ENCODE results near the gene RASSF5. TPM values are rescaled to one million over a fixed set of nuclear protein-coding genes. Genes with fewer than 3 reads are reported as not detected.
A peak's percentile ranks its signal among the peaks of the same experiment; 100 is the strongest.

Gene RASSF5
- total and polyA plus RNA-seq, 9 of the 15 experiments (the other 6 are each of a cell fraction or from before 2014, with no cell fraction given): 6.1 to 41.0 (median 25.2) TPM

DNA sequence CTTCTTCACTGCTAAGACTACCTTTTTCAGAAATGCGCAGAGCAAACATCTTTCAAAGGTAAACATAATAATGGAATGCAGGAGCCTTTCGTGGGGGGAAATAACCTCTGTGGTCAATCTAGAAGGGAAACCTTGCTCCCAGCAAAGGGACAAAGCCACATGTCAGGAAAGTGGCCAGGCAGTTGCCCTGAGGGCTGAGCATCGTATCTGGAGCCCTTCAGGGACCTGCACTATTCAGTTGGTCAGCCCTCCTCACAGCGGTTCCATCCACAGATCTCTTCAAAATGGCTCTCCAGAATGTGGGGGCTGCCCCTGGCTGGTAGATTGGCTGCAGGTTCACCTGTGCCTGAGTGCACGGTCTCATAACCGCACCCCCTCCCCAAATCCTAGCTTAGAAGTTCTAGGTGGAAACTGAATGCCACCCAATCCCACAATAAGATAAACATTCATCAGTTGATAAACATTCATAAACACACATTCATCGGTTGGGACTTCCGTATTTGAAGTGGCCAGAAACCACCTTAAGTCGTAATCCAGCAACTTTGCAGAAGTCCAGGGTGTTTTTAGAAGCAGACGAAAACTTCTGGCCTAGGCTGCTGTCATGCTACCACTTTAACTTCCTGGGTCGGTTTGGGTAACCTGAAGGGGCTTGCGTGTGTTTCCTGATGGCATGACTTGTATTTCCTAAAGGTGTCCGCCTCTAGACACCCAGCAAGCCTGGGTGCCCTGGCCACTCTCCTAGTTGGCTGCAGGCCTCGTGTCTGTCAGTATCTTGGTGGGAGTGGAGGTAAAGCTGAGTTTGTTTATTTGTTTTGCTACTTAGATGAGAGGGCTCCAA is 50.5 kb downstream of the RASSF5 start (continued):
- TF ChIP-seq, protein P1, sequence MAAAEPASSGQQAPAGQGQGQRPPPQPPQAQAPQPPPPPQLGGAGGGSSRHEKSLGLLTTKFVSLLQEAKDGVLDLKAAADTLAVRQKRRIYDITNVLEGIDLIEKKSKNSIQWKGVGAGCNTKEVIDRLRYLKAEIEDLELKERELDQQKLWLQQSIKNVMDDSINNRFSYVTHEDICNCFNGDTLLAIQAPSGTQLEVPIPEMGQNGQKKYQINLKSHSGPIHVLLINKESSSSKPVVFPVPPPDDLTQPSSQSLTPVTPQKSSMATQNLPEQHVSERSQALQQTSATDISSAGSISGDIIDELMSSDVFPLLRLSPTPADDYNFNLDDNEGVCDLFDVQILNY (CRISPR knock-in tag; IDR thresholded peaks at IDR 0.05): 0 out of 2 replicates have a peak, but pooled peaks have one; percentile 19
- TF ChIP-seq SPI1 (IDR thresholded peaks at IDR 0.05; ENCODE audit: borderline replicate concordance, low read depth, low read length) (peak; percentile 93), L3MBTL2 (IDR thresholded peaks at IDR 0.05) (peak; percentile 50), MEIS2 (IDR thresholded peaks at IDR 0.05; ENCODE audit: partially characterized antibody) (peak; percentile 37), DPF2 (IDR thresholded peaks at IDR 0.05) (peak; percentile 29; the same call in 1 of the 2 replicates), PML (IDR thresholded peaks at IDR 0.05; ENCODE audit: low read length) (no peak), SMARCE1 (IDR thresholded peaks at IDR 0.05) (0 out of 2 replicates have a peak, but pooled peaks have one; percentile 32), ZNF766 (CRISPR knock-in tag; conservative IDR thresholded peaks at IDR 0.05) (peak; percentile 55; the same call in 1 of the 2 replicates), ZFX (CRISPR knock-in tag; IDR thresholded peaks at IDR 0.05) (peak; percentile 59), GTF2E2 (tag; IDR thresholded peaks at IDR 0.05) (peak; percentile 60; the same call in 1 of the 2 replicates), SMARCB1 (IDR thresholded peaks at IDR 0.05; ENCODE audit: insufficient read length, low read depth) (no peak), FOXK1 (CRISPR knock-in tag; IDR thresholded peaks at IDR 0.05; ENCODE audit: borderline replicate concordance) (peak; percentile 69; the same call in 1 of the 2 replicates), YY1 (IDR thresholded peaks at IDR 0.05; ENCODE audit: borderline replicate concordance in 1 of 3, control insufficient read depth in 1 of 3, extremely low read depth in 1 of 3, insufficient read depth in 3 of 3, insufficient read length in 1 of 3, insufficient replicate concordance in 2 of 3, low read depth in 1 of 3, low read length in 2 of 3) (peak in 1 of 3 experiments; percentile 84), ZFPM2 (CRISPR knock-in tag; IDR thresholded peaks at IDR 0.05) (no peak), ATF7 (IDR thresholded peaks at IDR 0.05) (0 out of 2 replicates have a peak, but pooled peaks have one; percentile 5), RCOR1 (IDR thresholded peaks at IDR 0.05; ENCODE audit: borderline replicate concordance in 1 of 2, low read depth in 2 of 2, low read length in 2 of 2) (no peak), FOXK2 (conservative IDR thresholded peaks at IDR 0.05 in 1 of 2, IDR thresholded peaks at IDR 0.05 in 1 of 2; ENCODE audit: low read depth in 2 of 2) (peak in 1 of 2 experiments; percentile 38; a peak in 2 of 4 replicates), LCOR (CRISPR knock-in tag; IDR thresholded peaks at IDR 0.05) (0 out of 2 replicates have a peak, but pooled peaks have one; percentile 53), MIER1 (IDR thresholded peaks at IDR 0.05; ENCODE audit: low read depth) (0 out of 2 replicates have a peak, but pooled peaks have one; percentile 38), CHD1 (IDR thresholded peaks at IDR 0.05; ENCODE audit: low read length) (peak; percentile 39)
- TF ChIP-seq, protein P2, sequence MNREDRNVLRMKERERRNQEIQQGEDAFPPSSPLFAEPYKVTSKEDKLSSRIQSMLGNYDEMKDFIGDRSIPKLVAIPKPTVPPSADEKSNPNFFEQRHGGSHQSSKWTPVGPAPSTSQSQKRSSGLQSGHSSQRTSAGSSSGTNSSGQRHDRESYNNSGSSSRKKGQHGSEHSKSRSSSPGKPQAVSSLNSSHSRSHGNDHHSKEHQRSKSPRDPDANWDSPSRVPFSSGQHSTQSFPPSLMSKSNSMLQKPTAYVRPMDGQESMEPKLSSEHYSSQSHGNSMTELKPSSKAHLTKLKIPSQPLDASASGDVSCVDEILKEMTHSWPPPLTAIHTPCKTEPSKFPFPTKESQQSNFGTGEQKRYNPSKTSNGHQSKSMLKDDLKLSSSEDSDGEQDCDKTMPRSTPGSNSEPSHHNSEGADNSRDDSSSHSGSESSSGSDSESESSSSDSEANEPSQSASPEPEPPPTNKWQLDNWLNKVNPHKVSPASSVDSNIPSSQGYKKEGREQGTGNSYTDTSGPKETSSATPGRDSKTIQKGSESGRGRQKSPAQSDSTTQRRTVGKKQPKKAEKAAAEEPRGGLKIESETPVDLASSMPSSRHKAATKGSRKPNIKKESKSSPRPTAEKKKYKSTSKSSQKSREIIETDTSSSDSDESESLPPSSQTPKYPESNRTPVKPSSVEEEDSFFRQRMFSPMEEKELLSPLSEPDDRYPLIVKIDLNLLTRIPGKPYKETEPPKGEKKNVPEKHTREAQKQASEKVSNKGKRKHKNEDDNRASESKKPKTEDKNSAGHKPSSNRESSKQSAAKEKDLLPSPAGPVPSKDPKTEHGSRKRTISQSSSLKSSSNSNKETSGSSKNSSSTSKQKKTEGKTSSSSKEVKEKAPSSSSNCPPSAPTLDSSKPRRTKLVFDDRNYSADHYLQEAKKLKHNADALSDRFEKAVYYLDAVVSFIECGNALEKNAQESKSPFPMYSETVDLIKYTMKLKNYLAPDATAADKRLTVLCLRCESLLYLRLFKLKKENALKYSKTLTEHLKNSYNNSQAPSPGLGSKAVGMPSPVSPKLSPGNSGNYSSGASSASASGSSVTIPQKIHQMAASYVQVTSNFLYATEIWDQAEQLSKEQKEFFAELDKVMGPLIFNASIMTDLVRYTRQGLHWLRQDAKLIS (CRISPR knock-in tag; IDR thresholded peaks at IDR 0.05): 0 out of 2 replicates have a peak, but pooled peaks have one; percentile 1
- TF ChIP-seq, protein P3, sequence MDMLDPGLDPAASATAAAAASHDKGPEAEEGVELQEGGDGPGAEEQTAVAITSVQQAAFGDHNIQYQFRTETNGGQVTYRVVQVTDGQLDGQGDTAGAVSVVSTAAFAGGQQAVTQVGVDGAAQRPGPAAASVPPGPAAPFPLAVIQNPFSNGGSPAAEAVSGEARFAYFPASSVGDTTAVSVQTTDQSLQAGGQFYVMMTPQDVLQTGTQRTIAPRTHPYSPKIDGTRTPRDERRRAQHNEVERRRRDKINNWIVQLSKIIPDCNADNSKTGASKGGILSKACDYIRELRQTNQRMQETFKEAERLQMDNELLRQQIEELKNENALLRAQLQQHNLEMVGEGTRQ (CRISPR knock-in tag; IDR thresholded peaks at IDR 0.05): no peak

Measured in K562 (cell line).